Measurements from ENCODE around the gene GRID2IP. TPM values are rescaled to one million over a fixed set of nuclear protein-coding genes. Genes with fewer than 3 reads are reported as not detected.
A peak's percentile ranks its signal among the peaks of the same experiment; 100 is the strongest.

The GRID2IP gene
- total RNA-seq, 1 experiment from 2014 or later = 0.03 TPM

DNA sequence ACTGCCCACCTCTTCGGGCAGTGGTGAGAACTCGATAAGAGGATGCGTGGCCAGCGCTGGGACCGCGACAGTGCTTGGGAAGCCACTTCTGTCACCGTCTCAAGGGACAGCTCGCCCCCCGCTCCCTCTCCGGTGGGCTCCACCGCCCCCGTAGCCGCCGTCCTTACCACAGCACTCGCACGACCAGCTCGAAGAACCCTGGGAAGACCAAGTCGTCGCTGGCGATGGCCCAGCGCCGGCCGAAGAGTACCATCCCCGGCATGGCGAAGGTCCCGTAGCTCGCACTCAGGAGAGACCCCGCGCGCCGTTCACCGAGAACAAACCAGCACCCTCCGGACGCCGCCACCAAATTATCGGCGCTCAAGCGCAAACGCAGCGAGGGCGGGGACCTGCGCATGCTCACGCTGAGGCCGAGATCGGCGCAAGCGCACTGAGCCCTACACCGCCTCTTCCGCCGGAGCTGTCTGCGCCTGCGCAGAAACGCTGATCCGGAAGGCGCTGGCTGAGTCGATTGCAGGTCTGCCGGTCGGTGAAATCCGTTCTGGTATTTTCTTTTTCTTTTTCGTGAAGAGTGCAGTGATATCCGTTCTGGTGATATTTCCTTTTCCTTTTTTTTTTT, 103.6 kb downstream of the GRID2IP start, which contains the start of gene DAGLB:
TSS of gene DAGLB (minus strand) at position 374 of the 619 bp plus-strand sequence. CDS start at position 262, 112 bp downstream.
- peak; percentile 89 for DNase-seq (ENCODE audit: low spot score)

Other genes with a start within 250 kb of the GRID2IP start
- 42.4 and 154 TPM in 2 replicates for gene FAM220A, start 202.5 kb downstream of the GRID2IP start, total RNA-seq (2014; rRNA removed; shearing (Covaris generic))
- gene RAC1, start 176.9 kb downstream of the GRID2IP start, total RNA-seq (2014; rRNA removed; shearing (Covaris generic)) = 144 and 162 TPM in 2 replicates
- 22.5 and 25.3 TPM in 2 replicates for gene DAGLB, start 103.5 kb downstream of the GRID2IP start, total RNA-seq (2014; rRNA removed; shearing (Covaris generic))
- 181 and 208 TPM in 2 replicates for gene KDELR2, start 67.3 kb downstream of the GRID2IP start, total RNA-seq (2014; rRNA removed; shearing (Covaris generic))
- gene ZDHHC4, start 26.0 kb upstream of the GRID2IP start, total RNA-seq (2014; rRNA removed; shearing (Covaris generic)) = 66.0 and 69.1 TPM in 2 replicates
- 28.3 and 30.0 TPM in 2 replicates for gene INTS15, start 38.6 kb upstream of the GRID2IP start, total RNA-seq (2014; rRNA removed; shearing (Covaris generic))
- gene ZNF853, start 64.1 kb upstream of the GRID2IP start, total RNA-seq (2014; rRNA removed; shearing (Covaris generic)) = 4.3 and 5.4 TPM in 2 replicates
- 7.7 and 20.4 TPM in 2 replicates for gene ZNF316, start 85.9 kb upstream of the GRID2IP start, total RNA-seq (2014; rRNA removed; shearing (Covaris generic))
- 22.4 and 26.7 TPM in 2 replicates for gene ZNF12, start 155.5 kb upstream of the GRID2IP start, total RNA-seq (2014; rRNA removed; shearing (Covaris generic))
- 0.05 TPM in 1 of 2 replicates, not detected in the other for gene RSPH10B2, start 202.6 kb upstream of the GRID2IP start, total RNA-seq (2014; rRNA removed; shearing (Covaris generic))

All from A172 (cell line).